Rectal smooth muscle tissue (tissue), 1 donor: ENCODE results near the gene DENND1C.
A peak's percentile ranks its signal among the peaks of the same experiment; 100 is the strongest.

Source experiments
- H3K27ac ChIP-seq: one replicate; pipeline ENCODE4 v1.7.0; 2013; ENCODE audit warnings: low read depth, low read length, inconsistent platforms
- H3K27me3 ChIP-seq: one replicate; pipeline ENCODE4 v1.7.0; 2013; ENCODE audit warnings: low read length; ENCODE audit not compliant: control insufficient read depth, insufficient read depth
- H3K36me3 ChIP-seq: one replicate; pipeline ENCODE4 v1.7.0; 2013; ENCODE audit warnings: low read length; ENCODE audit not compliant: control insufficient read depth, insufficient read depth
- H3K4me1 ChIP-seq: one replicate; pipeline ENCODE4 v1.7.0; 2013; ENCODE audit warnings: low read length; ENCODE audit not compliant: control insufficient read depth, insufficient read depth
- H3K4me3 ChIP-seq: one replicate; pipeline ENCODE4 v1.7.0; 2013; ENCODE audit warnings: low read length
- H3K9ac ChIP-seq: one replicate; pipeline ENCODE4 v1.7.0; 2013; ENCODE audit warnings: low read length

DENND1C gene

GRCh38 chr19:6499052-6499790 lies 17.6 kb upstream of the DENND1C start:
- no peak overlapping the region for H3K4me3 ChIP-seq

DNA sequence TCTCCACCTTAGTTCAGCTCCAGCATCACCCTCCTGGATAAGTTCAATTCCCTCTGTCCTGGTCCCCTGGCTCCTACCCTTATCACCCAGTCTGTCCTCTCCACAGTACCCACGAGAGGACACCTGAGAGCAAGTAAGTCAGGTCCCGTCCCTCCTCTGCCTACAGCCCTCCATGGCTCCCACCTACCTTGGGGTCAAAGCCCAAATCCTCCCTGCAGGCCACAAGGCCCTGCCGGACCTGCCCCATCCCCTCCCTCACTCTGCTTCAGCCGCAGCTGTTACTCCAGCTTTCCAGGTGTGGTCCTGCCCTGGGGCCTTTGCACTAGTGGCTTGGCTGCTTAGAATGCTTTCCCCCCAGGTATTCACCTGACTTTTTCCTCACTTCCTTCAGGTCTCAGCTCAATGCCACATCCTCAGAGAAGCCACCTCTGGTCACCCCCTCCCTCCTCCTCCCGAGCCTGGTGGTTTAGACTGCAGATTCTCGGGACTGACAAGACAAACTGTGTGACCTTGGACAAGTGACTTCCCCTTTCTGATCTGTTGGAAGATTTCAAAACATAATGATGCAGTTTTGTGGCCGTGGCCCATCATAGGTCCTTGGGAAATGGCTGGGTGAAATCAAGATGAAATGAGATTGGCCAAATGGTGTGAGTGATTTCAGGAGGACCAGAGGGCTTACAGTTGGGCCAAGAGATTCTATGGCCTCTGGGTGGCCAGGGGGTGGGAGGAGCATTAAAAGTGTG lies 16.9 kb upstream of the DENND1C start:
- Histone ChIP-seq H3K9ac (no peak overlapping the region), H3K36me3 (no peaks in the 10 kb centered on the region), H3K4me1 (no peaks in the 10 kb centered on the region), H3K27ac (no peak overlapping the region), H3K27me3 (peaks cover 16% of the 10 kb centered on the region), H3K4me3 (no peak overlapping the region)

More at GRCh38 chr19:6499052-6499790, 17.6 kb upstream of the DENND1C start:
- Histone ChIP-seq H3K27ac (no peak overlapping the region), H3K27me3 (peaks cover 16% of the 10 kb centered on the region), H3K4me1 (no peaks in the 10 kb centered on the region), H3K36me3 (no peaks in the 10 kb centered on the region), H3K9ac (no peak overlapping the region)

- Histone ChIP-seq H3K36me3 (no peaks in the 10 kb centered on the region), H3K4me1 (no peaks in the 10 kb centered on the region), H3K27me3 (peaks cover 8% of the 10 kb centered on the region), H3K4me3 (no peak overlapping the region), H3K9ac (no peak overlapping the region), H3K27ac (no peak overlapping the region)
Observed at GRCh38 chr19:6495947-6496346, 14.4 kb upstream of the DENND1C start.

DNA sequence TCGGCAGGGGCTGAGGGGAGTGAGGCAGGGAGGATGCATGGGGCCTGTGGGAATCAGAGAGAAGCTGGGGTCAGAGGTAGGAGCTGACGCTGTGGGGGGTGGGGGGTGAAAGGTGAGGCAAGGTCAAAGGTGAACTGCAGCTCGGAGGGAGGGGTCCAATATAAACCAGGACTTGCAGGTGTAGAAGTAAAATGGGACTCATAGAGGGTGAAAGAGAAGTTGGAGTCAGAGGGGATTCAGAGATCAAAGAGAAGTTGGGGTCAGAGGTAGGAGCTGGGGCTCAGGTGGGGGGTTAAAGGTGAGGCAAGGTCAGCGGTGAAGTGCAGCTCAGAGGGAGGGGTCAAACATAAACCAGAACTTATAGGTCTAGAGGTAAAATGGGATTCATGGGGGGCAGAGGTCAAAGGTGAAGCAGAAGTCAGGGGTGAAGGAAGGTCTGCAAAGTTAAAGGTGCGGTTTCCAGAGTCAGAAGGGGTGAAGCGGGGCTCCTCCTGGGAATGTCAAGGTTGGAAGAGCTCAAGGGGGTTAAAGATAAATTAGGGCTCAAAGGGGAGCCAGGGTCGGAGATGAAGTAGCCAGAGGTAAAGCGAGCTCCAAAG lies 12.9 kb upstream of the DENND1C start:
- H3K4me1 ChIP-seq, result no peaks in the 10 kb centered on the region
- no peak overlapping the region for H3K9ac ChIP-seq
- no peaks in the 10 kb centered on the region for H3K36me3 ChIP-seq
- H3K4me3 ChIP-seq, result no peak overlapping the region
- no peaks in the 10 kb centered on the region for H3K27me3 ChIP-seq
- H3K27ac ChIP-seq, result no peak overlapping the region

GRCh38 chr19:6491802-6492592 lies 10.4 kb upstream of the DENND1C start:
- no peak overlapping the region for H3K27ac ChIP-seq
- no peak overlapping the region for H3K4me3 ChIP-seq
- H3K36me3 ChIP-seq, result no peaks in the 10 kb centered on the region
- no peak overlapping the region for H3K9ac ChIP-seq
- no peaks in the 10 kb centered on the region for H3K4me1 ChIP-seq
- H3K27me3 ChIP-seq, result no peaks in the 10 kb centered on the region

DNA sequence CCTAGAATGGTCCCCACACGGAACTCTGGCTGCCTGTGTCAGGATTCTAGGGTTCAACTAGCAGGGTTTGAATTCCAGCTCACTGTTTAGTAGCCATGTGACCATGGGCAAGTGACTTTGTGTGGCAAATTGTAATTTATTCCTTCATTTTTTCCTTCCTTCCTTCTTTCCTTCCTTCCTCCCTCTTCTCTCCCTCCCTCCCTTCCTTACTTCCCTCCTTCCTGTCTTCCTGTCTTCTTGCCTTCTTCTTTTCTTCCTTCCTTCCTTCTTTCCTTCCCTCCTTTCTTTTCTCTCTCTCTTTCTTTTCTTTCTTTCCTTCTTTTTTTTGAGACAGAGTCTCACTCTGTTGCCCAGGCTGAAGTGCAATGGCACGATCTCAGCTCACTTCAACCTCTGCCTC lies 8.5 kb upstream of the DENND1C start:
- no peaks in the 10 kb centered on the region for H3K27me3 ChIP-seq
- H3K4me1 ChIP-seq, result no peaks in the 10 kb centered on the region
- no peak overlapping the region for H3K4me3 ChIP-seq
- H3K36me3 ChIP-seq, result no peaks in the 10 kb centered on the region
- H3K9ac ChIP-seq, result no peak overlapping the region
- H3K27ac ChIP-seq, result no peak overlapping the region

GRCh38 chr19:6489278-6490061 lies 7.9 kb upstream of the DENND1C start:
- H3K36me3 ChIP-seq, result no peaks in the 10 kb centered on the region
- H3K27ac ChIP-seq, result no peak overlapping the region
- no peaks in the 10 kb centered on the region for H3K4me1 ChIP-seq
- no peaks in the 10 kb centered on the region for H3K27me3 ChIP-seq
- H3K4me3 ChIP-seq, result peak overlapping the region; percentile 33
- H3K9ac ChIP-seq, result no peak overlapping the region

- no peak overlapping the region for H3K27ac ChIP-seq
- peaks cover 3% of the 10 kb centered on the region for H3K27me3 ChIP-seq
- no peak overlapping the region for H3K9ac ChIP-seq
- no peak overlapping the region for H3K4me3 ChIP-seq
- H3K4me1 ChIP-seq, result no peaks in the 10 kb centered on the region
- no peaks in the 10 kb centered on the region for H3K36me3 ChIP-seq
Observed at GRCh38 chr19:6484831-6485230, 3.2 kb upstream of the DENND1C start.

DNA sequence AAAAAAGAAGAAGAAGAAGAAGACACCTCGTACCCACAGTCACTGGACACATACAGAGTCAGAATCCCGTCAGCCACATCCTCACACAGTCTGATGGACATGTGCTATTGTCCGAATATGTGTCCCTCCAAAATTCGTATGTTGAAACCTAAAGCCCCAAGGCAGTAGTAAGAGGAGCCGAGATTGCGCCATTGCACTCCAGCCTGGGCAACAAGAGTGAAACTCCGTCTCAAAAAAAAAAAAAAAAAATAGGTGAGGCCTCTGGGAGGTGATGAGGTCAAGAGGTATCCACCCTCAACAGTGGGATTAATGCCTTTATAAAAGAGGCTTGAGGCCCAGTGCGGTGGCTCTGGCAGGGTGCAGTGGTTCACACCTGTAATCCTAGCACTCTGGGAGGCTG lies 2.6 kb upstream of the DENND1C start:
- H3K27me3 ChIP-seq, result peaks cover 3% of the 10 kb centered on the region
- no peak overlapping the region for H3K9ac ChIP-seq
- no peaks in the 10 kb centered on the region for H3K4me1 ChIP-seq
- no peak overlapping the region for H3K4me3 ChIP-seq
- H3K36me3 ChIP-seq, result no peaks in the 10 kb centered on the region
- no peak overlapping the region for H3K27ac ChIP-seq

GRCh38 chr19:6483235-6483634 lies 1.6 kb upstream of the DENND1C start:
- no peaks in the 10 kb centered on the region for H3K4me1 ChIP-seq
- H3K36me3 ChIP-seq, result no peaks in the 10 kb centered on the region
- no peak overlapping the region for H3K27ac ChIP-seq
- no peak overlapping the region for H3K4me3 ChIP-seq
- H3K27me3 ChIP-seq, result peaks cover 3% of the 10 kb centered on the region
- no peak overlapping the region for H3K9ac ChIP-seq

DNA sequence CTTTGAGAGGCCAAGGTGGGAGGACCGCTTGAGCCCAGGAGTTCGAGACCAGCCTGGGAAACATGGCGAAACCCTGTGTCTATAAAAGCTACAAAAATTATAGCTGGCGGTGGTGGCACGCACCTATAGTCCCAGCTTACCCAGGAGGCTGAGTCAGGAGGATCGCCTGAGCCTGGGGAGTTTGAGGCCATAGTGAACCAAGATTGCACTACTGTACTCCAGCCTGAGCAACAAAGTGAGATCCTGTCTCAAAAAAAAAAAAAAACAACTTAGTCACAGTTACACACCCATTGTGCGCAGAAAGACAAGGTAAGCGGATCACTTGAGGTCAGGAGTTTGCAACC lies 728 bp upstream of the DENND1C start:
- peaks cover 3% of the 10 kb centered on the region for H3K27me3 ChIP-seq
- H3K27ac ChIP-seq, result no peak overlapping the region
- H3K36me3 ChIP-seq, result no peaks in the 10 kb centered on the region
- peak overlapping the region; percentile 52 for H3K4me3 ChIP-seq
- H3K9ac ChIP-seq, result no peak overlapping the region
- no peaks in the 10 kb centered on the region for H3K4me1 ChIP-seq
